ENCODE results near the gene GALNT16.

GRCh38 chr14:69284170-69284569, 24.2 kb downstream of the GALNT16 start:
- TF ChIP-seq RNF2 (IDR thresholded peaks at IDR 0.05; ENCODE audit: borderline replicate concordance, low read depth, low read length, missing control alignments, poor library complexity, severe bottlenecking) (no peak), CEBPB (IDR thresholded peaks at IDR 0.05; ENCODE audit: low read depth, low read length) (no peak), TAF1 (IDR thresholded peaks at IDR 0.05; ENCODE audit: low read depth, low read length) (no peak), BCL11A (IDR thresholded peaks at IDR 0.05; ENCODE audit: low read depth in 2 of 2, low read length in 2 of 2) (no peak), PHF8 (conservative IDR thresholded peaks at IDR 0.05; ENCODE audit: low read depth, low read length) (no peak), CTCF (IDR thresholded peaks at IDR 0.05; ENCODE audit: control extremely low read depth in 1 of 3, insufficient read depth in 1 of 3, low read depth in 1 of 3, low read length in 3 of 3) (no peak)

Data from H1 (cell line).